PFSK-1 (cell line): ENCODE data around the gene NDUFS7.

Experiments used
- FOXP2 ChIP-seq: optimal IDR thresholded peaks from 2 replicates; pipeline ENCODE3; 2011; ENCODE audit warnings: borderline replicate concordance, control low read depth, inconsistent platforms; ENCODE audit not compliant: insufficient read depth; ENCODE audit errors: extremely low read length, extremely low read depth
- POLR2AphosphoS5 ChIP-seq: IDR thresholded peaks from 2 replicates; pipeline ENCODE4 v1.6.1; 2012; ENCODE audit warnings: low read depth, mild to moderate bottlenecking, control low read depth, low read length, moderate library complexity
- SIN3A ChIP-seq: IDR thresholded peaks from 2 replicates; pipeline ENCODE4 v1.6.1; 2012; ENCODE audit warnings: mild to moderate bottlenecking, low read length, moderate library complexity, borderline replicate concordance; ENCODE audit not compliant: insufficient read depth
- TAF1 ChIP-seq: IDR thresholded peaks from 2 replicates; pipeline ENCODE4 v1.6.1; 2012; ENCODE audit warnings: low read length, control low read depth, borderline replicate concordance; ENCODE audit not compliant: insufficient read depth
- TF ChIP-seq, protein P1 (sequence below), 2 experiments: IDR thresholded peaks; 2 replicates each; pipeline versions ENCODE4 v1.6.1 to v1.8.0; 2011 to 2012; ENCODE audit warnings: low read depth in 2 of 2, low read length in 2 of 2, control low read depth in 1 of 2, inconsistent platforms in 1 of 2, mild to moderate bottlenecking in 1 of 2, moderate library complexity in 1 of 2; ENCODE audit not compliant: insufficient read depth in 1 of 2

The NDUFS7 gene

DNA sequence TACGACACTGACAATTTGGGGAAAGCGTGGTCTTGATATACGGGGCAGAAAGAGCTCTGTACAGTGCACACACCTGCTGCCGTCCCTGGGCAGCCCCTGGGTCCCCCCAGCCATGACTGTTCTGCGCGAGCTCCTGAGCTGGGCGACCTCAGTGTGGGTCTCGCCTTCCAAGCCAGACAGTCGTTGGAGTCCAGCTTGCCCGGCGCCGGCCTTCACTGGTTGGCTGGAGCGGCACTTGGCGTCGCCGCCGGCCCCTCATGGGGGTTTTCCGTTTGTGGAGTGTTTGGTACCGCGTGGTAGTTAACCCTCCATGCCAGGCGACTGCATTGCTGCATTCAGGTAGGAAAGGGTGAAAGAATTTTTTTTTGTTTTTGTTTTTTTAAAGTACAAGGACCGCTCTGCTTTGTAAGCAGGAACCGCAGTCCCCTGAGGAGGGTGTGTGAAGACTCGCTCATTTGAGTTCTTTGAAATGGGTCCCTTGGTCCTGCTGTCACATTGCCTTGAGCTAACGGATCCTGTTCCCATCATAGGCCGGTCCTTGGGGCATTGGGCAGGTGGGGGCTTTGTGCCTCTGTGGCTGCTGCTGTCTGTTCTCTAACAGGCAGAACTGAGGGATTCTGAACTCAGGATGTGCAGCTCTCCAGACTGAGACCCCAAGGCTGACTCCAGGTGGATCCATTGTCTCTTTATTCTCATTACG is 43.7 kb downstream of the NDUFS7 start:
- TF ChIP-seq TAF1 (no peak), SIN3A (no peak), FOXP2 (no peak), POLR2AphosphoS5 (no peak)
- TF ChIP-seq, protein P1, sequence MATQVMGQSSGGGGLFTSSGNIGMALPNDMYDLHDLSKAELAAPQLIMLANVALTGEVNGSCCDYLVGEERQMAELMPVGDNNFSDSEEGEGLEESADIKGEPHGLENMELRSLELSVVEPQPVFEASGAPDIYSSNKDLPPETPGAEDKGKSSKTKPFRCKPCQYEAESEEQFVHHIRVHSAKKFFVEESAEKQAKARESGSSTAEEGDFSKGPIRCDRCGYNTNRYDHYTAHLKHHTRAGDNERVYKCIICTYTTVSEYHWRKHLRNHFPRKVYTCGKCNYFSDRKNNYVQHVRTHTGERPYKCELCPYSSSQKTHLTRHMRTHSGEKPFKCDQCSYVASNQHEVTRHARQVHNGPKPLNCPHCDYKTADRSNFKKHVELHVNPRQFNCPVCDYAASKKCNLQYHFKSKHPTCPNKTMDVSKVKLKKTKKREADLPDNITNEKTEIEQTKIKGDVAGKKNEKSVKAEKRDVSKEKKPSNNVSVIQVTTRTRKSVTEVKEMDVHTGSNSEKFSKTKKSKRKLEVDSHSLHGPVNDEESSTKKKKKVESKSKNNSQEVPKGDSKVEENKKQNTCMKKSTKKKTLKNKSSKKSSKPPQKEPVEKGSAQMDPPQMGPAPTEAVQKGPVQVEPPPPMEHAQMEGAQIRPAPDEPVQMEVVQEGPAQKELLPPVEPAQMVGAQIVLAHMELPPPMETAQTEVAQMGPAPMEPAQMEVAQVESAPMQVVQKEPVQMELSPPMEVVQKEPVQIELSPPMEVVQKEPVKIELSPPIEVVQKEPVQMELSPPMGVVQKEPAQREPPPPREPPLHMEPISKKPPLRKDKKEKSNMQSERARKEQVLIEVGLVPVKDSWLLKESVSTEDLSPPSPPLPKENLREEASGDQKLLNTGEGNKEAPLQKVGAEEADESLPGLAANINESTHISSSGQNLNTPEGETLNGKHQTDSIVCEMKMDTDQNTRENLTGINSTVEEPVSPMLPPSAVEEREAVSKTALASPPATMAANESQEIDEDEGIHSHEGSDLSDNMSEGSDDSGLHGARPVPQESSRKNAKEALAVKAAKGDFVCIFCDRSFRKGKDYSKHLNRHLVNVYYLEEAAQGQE (IDR thresholded peaks at IDR 0.05; ENCODE audit: insufficient read depth in 1 of 2, low read depth in 2 of 2, low read length in 2 of 2): no peak

DNA sequence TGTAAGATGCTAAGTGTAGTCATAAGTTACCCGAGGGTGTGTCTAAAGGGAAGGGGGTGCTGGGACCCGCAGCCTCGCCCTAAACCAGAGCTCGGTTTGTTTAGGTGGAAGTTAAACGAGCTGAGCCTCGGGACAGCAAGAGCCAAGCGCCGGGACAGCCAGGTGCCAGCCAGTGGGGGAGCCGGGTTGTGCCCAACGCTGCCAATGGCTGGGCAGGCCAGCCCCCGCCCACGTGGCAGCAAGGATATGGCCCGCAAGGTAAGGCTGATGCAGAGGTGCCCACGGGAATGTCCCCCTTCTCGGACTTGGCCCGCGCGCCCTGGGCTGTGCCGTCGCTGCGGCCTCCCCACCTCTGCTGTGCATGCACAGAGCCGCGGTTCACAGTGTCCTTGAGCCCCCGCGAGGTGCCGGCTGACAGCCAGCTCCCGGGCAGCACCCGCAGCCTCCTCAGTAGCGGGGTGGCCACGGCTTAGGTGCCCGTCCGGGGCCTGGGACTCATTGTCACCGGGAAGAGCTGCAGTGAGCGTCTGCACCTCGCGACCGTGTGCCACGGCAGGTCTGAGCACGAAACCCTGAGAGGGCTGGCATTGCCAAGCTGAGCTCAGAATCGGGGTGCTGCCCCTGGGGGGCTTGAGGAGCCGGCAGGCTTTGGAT is 45.2 kb downstream of the NDUFS7 start:
- TF ChIP-seq, protein P1 (IDR thresholded peaks at IDR 0.05; ENCODE audit: insufficient read depth in 1 of 2, low read depth in 2 of 2, low read length in 2 of 2): no peak
- no peak for TF ChIP-seq POLR2AphosphoS5
- TF ChIP-seq SIN3A: no peak
- TF ChIP-seq TAF1: no peak
- TF ChIP-seq FOXP2: no peak

DNA sequence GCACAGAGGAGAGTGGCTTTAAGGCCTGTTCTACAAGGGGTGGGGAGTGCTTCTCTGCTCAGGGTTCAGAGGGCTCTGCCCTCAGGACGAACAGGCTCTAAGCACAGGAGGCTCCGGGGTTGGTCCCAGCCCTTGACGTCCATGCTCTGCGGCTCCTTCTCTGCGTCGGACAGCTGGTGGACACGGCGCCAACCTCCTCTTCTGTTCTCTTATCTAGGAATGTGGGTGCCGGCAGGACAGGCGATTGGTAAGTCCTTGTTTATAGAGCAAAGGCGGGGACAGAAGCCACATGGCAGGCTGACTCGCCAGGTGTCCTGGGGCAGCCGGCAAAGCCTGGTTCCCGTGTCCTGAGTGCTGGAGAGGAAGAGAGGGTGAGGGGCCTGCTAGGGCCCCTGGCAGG is 46.0 kb downstream of the NDUFS7 start:
- TF ChIP-seq TAF1: no peak
- TF ChIP-seq, protein P1 (IDR thresholded peaks at IDR 0.05; ENCODE audit: insufficient read depth in 1 of 2, low read depth in 2 of 2, low read length in 2 of 2): no peak

DNA sequence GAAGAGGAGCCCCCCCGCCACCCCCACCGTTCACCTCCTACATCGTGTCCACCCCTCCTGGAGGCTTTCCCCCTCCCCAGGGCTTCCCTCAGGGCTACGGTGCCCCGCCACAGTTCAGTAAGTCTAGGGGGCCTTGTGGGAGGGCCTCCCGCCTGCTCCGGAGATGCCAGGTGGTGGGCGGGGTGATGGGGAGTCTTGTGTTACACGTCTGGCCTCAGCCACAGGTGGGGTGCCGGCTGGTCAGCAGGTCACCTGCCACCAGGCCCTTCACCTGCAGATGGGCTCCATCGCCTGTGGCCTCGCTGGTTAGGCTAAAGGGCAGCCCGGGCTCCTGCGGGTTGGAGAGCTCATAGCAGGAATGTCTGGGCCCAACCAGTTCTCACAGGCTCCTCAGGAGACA is 46.5 kb downstream of the NDUFS7 start:
- TF ChIP-seq, protein P1 (IDR thresholded peaks at IDR 0.05; ENCODE audit: insufficient read depth in 1 of 2, low read depth in 2 of 2, low read length in 2 of 2): no peak
- TF ChIP-seq FOXP2: no peak
